Fibroblast of skin of scalp (primary cell): ENCODE results near the gene LMTK3.
A peak's percentile ranks its signal among the peaks of the same experiment; 100 is the strongest.
"Not testable (repeated sequence)": the region's sequence is repeated elsewhere in the genome, so short reads cannot be mapped to it uniquely, and the experiment has no call there.

ENCODE experiments used
- DNase-seq: peaks from one replicate; pipeline ENCODE4 v3.0.0-alpha.2; 2013

LMTK3 gene

GRCh38 chr19:48487544-48487943 is 24.1 kb downstream of the LMTK3 start:
- no peak for DNase-seq

GRCh38 chr19:48486706-48487105 is 24.9 kb downstream of the LMTK3 start:
- DNase-seq: not testable (repeated sequence)

GRCh38 chr19:48484931-48485612 is 26.6 kb downstream of the LMTK3 start:
- DNase-seq: no peak

- no peak for DNase-seq
Observed at GRCh38 chr19:48484247-48484893, 27.3 kb downstream of the LMTK3 start.

GRCh38 chr19:48483301-48483700 is 28.3 kb downstream of the LMTK3 start:
- DNase-seq: no peak

GRCh38 chr19:48481846-48482639 is 29.6 kb downstream of the LMTK3 start:
- peak; percentile 68 for DNase-seq

GRCh38 chr19:48480558-48481500 is 30.8 kb downstream of the LMTK3 start:
- DNase-seq: peak; percentile 54

GRCh38 chr19:48480183-48480557 is 31.5 kb downstream of the LMTK3 start:
- DNase-seq: peak; percentile 41

- no peak for DNase-seq
Observed at GRCh38 chr19:48479686-48480085, 31.9 kb downstream of the LMTK3 start.

GRCh38 chr19:48478339-48479256 is 33.0 kb downstream of the LMTK3 start:
- no peak for DNase-seq

GRCh38 chr19:48477698-48478338 is 33.8 kb downstream of the LMTK3 start:
- DNase-seq: no peak

- DNase-seq: no peak
Observed at GRCh38 chr19:48477067-48477685, 34.5 kb downstream of the LMTK3 start.

- DNase-seq: no peak
Observed at GRCh38 chr19:48476176-48476575, 35.5 kb downstream of the LMTK3 start.

- no peak for DNase-seq
Observed at GRCh38 chr19:48475369-48476068, 36.1 kb downstream of the LMTK3 start.

GRCh38 chr19:48474084-48474592 is 37.5 kb downstream of the LMTK3 start:
- no peak for DNase-seq

- DNase-seq: no peak
Observed at GRCh38 chr19:48473161-48473966, 38.3 kb downstream of the LMTK3 start.

GRCh38 chr19:48471836-48472235 is 39.8 kb downstream of the LMTK3 start:
- no peak for DNase-seq

- DNase-seq: no peak
Observed at GRCh38 chr19:48470856-48471255, 40.8 kb downstream of the LMTK3 start.
